ENCODE measurements around the gene WFDC10A.
"Not testable (repeated sequence)": the region's sequence is repeated elsewhere in the genome, so short reads cannot be mapped to it uniquely, and the experiment has no call there.

The WFDC10A gene

GRCh38 chr20:45649312-45649863 lies 19.8 kb downstream of the WFDC10A start:
- no peak for DNase-seq

DNA sequence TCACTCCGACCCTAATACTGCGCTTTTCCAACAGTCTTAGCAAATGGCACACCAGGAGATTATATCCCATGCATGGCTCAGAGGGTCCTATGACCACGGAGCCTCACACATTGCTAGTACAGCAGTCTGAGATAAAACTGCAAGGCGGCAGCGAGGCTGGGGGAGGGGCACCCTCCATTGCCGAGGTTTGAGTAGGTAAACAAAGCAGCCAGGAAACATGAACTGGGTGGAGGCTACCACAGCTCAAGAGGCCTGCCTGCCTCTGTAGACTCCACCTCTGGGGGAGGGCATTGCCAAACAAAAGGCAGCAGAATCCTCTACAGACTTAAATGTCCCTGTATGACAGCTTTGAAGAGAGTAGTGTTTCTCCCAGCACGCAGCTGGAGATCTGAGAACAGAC lies 22.2 kb downstream of the WFDC10A start:
- DNase-seq: not testable (repeated sequence)

DNA sequence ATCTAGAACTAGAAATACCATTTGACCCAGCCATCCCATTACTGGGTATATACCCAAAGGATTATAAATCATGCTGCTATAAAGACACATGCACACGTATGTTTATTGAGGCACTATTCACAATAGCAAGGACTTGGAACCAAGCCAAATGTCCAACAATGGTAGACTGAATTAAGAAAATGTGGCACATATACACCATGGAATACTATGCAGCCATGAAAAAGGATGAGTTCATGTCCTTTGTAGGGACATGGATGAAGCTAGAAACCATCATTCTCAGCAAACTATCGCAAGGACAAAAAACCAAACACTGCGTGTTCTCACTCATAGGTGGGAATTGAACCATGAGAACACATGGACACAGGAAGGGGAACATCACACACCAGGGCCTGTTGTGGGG lies 27.5 kb downstream of the WFDC10A start:
- not testable (repeated sequence) for DNase-seq

DNA sequence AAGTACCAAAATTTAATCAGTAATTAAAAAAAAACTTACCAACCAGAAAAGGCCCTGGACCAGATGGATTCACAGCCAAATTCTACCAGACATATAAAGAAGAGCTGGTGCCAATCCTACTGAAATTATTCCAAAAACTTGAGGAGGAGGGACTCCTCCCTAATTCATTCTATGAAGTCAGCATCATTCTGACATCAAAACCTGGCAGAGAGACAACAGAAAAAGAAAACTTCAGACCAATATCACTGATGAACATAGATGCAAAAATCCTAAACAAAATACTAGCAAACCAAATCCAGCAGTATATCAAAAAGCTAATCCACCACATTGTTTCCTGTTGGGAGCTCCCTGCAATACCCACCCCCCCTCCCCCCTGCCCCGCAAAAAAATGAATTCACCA lies 40.6 kb downstream of the WFDC10A start, which contains the start of gene WFDC11:
TSS of gene WFDC11 (minus strand) at position 101 of the 400 bp plus-strand sequence. CDS start 19,639 bp downstream, outside the sequence.
- no peak for DNase-seq

DNA sequence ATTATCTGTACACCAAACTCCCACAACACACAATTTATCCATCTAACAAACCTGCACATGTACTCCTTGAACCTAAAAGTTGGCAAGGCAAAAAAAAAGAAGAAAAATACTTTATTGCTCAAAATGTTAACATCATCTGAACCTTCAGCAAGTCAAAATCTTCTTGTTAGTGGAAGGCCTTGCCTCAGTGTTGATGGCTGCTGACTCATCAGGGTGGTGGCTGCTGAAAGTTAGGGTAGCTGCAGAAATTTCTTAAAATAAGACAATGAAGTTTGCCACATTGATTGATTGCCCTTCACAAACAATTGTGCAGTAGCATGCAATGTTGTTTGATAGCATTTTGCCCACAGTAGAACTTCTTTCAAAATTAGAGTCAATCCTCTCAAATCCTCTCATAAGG lies 43.2 kb downstream of the WFDC10A start:
- no peak for DNase-seq

DNA sequence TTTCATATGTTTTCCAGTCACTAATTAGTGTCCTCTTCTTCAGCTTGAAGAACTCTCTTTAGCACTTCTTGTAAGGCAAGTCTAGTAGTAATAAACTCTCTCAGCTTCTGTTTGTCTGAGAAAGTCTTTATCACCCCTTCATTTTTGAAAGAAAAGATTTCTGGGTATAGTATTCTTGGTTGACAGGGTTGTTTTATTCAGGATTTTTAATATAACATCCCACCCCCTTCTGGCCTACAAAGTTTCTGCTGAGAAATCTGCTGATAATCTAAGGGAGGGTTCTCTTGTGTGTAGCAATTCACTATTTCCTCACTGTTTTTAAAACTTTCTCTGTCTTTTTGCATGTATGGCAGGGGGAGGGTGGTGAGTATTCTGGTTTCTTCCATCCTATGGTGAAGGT lies 50.1 kb downstream of the WFDC10A start:
- no peak for DNase-seq
